ENCODE results near the gene PDS5B.

DNA sequence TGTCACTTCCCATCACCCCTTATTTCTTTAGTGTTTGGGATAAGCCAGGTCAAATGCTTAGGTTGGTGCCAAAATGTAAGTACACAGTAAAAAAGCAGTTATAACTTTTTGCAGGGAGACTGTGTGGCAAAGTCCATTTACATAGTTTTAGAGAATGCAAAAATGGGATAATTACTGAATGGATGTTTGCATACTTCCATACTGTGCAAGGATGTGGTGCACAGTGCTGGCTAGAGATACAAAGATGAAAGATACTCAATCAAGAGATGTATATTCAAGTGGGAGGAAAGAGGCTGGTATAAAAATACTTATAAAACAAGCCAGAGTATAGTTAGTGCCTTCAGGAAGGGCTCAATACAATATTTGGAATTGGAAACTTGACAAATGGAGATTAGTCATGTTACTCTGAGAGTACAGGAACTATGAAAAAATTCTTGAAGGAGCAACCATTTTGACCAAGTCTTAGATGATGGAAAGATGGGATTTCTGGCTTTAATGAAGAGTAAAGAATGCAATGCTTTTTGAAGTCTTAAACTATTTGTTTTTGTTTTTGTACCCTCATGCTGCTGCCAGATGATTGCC lies 8.0 kb downstream of the PDS5B start:
- TF ChIP-seq, protein P1, sequence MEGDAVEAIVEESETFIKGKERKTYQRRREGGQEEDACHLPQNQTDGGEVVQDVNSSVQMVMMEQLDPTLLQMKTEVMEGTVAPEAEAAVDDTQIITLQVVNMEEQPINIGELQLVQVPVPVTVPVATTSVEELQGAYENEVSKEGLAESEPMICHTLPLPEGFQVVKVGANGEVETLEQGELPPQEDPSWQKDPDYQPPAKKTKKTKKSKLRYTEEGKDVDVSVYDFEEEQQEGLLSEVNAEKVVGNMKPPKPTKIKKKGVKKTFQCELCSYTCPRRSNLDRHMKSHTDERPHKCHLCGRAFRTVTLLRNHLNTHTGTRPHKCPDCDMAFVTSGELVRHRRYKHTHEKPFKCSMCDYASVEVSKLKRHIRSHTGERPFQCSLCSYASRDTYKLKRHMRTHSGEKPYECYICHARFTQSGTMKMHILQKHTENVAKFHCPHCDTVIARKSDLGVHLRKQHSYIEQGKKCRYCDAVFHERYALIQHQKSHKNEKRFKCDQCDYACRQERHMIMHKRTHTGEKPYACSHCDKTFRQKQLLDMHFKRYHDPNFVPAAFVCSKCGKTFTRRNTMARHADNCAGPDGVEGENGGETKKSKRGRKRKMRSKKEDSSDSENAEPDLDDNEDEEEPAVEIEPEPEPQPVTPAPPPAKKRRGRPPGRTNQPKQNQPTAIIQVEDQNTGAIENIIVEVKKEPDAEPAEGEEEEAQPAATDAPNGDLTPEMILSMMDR (IDR thresholded peaks at IDR 0.05; ENCODE audit: low read depth, low read length, missing input control): no peak
- TF ChIP-seq, protein P2, sequence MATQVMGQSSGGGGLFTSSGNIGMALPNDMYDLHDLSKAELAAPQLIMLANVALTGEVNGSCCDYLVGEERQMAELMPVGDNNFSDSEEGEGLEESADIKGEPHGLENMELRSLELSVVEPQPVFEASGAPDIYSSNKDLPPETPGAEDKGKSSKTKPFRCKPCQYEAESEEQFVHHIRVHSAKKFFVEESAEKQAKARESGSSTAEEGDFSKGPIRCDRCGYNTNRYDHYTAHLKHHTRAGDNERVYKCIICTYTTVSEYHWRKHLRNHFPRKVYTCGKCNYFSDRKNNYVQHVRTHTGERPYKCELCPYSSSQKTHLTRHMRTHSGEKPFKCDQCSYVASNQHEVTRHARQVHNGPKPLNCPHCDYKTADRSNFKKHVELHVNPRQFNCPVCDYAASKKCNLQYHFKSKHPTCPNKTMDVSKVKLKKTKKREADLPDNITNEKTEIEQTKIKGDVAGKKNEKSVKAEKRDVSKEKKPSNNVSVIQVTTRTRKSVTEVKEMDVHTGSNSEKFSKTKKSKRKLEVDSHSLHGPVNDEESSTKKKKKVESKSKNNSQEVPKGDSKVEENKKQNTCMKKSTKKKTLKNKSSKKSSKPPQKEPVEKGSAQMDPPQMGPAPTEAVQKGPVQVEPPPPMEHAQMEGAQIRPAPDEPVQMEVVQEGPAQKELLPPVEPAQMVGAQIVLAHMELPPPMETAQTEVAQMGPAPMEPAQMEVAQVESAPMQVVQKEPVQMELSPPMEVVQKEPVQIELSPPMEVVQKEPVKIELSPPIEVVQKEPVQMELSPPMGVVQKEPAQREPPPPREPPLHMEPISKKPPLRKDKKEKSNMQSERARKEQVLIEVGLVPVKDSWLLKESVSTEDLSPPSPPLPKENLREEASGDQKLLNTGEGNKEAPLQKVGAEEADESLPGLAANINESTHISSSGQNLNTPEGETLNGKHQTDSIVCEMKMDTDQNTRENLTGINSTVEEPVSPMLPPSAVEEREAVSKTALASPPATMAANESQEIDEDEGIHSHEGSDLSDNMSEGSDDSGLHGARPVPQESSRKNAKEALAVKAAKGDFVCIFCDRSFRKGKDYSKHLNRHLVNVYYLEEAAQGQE (IDR thresholded peaks at IDR 0.05): no peak
- TF ChIP-seq, protein P3, sequence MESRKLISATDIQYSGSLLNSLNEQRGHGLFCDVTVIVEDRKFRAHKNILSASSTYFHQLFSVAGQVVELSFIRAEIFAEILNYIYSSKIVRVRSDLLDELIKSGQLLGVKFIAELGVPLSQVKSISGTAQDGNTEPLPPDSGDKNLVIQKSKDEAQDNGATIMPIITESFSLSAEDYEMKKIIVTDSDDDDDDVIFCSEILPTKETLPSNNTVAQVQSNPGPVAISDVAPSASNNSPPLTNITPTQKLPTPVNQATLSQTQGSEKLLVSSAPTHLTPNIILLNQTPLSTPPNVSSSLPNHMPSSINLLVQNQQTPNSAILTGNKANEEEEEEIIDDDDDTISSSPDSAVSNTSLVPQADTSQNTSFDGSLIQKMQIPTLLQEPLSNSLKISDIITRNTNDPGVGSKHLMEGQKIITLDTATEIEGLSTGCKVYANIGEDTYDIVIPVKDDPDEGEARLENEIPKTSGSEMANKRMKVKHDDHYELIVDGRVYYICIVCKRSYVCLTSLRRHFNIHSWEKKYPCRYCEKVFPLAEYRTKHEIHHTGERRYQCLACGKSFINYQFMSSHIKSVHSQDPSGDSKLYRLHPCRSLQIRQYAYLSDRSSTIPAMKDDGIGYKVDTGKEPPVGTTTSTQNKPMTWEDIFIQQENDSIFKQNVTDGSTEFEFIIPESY (IDR thresholded peaks at IDR 0.05): no peak
- TF ChIP-seq RAD21 (IDR thresholded peaks at IDR 0.05) (no peak), TAF1 (conservative IDR thresholded peaks at IDR 0.05) (no peak), HNF4A (conservative IDR thresholded peaks at IDR 0.05) (no peak), SP1 (IDR thresholded peaks at IDR 0.05) (no peak)
- TF ChIP-seq, protein P4, sequence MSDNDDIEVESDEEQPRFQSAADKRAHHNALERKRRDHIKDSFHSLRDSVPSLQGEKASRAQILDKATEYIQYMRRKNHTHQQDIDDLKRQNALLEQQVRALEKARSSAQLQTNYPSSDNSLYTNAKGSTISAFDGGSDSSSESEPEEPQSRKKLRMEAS (IDR thresholded peaks at IDR 0.05): no peak

All from liver (tissue), 3 donors.